GM20000 (cell line): Measurements from ENCODE around the gene COL6A3.
A peak's percentile ranks its signal among the peaks of the same experiment; 100 is the strongest.

Experiments used
- DNase-seq: peaks from one replicate; pipeline ENCODE4 v3.0.0; 2012; ENCODE audit warnings: low spot score
- CTCF ChIP-seq: IDR thresholded peaks from 2 replicates; pipeline ENCODE4 v1.5.1; 2012; ENCODE audit warnings: mild to moderate bottlenecking, control low read depth; ENCODE audit errors: extremely low read depth, missing control alignments

The COL6A3 gene

GRCh38 chr2:237322564-237322963 lies 91.4 kb downstream of the COL6A3 start:
- no peak for DNase-seq
- TF ChIP-seq CTCF, result peak; percentile 19

DNA sequence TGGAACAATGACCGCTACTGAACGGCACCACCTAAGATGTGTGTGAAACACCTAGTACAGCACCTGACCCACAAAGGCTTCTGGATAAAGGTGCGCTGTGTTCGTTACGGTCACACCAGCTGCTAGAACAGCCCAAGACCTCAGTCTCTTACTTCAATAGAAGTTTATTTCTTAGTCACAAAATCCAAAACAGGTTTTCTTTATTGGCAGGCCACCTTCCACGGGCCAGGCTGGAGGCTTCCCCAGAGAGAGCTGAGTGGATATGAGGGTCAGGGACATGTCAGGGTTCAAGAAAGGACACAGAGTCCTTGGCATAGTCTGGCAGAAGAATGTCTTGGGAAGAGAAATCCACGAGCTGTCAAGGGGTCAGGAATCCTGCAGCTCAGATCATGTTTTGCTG lies 92.2 kb downstream of the COL6A3 start:
- no peak for DNase-seq
- TF ChIP-seq CTCF, result no peak

- DNase-seq, result no peak
- no peak for TF ChIP-seq CTCF
Measured at GRCh38 chr2:237320801-237321560, 93.0 kb downstream of the COL6A3 start.

GRCh38 chr2:237319887-237320286 lies 94.1 kb downstream of the COL6A3 start:
- TF ChIP-seq CTCF, result no peak
- no peak for DNase-seq

DNA sequence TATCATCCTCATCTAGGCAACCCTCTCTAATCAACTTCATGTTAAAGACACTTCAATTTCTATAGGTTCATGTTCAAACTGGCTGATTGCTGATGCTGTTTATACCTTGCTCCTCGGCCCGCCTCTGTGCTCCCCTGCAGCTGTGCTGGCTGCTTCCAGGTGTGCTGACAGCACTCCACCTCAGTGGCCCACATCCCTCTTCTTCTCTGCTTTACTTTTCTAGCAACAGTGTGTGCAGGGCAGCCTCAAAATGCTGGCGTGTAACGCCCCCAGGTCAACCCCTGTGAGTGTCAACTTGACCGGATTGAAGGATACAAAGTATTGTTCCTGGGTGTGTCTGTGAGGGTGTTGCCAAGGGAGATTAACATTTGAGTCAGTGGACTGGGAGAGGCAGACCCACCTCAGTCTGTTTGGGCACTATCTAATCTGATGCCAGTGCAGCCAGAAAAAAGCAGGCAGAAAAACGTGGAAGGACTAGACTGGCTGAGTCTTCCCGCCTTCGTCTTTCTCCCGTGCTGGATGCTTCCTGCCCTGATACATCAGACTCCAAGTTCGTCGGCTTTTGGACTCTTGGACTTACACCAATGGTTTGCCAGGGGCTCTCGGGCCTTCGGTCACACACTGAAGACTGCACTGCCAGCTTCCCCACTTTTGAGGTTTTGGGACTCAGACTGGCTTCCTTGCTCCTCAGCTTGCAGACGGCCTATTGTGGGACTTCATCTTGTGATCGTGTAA lies 94.7 kb downstream of the COL6A3 start:
- no peak for TF ChIP-seq CTCF
- no peak for DNase-seq

GRCh38 chr2:237316339-237316738 lies 97.6 kb downstream of the COL6A3 start:
- no peak for TF ChIP-seq CTCF
- DNase-seq, result no peak

GRCh38 chr2:237315829-237316225 lies 98.1 kb downstream of the COL6A3 start:
- no peak for DNase-seq
- no peak for TF ChIP-seq CTCF
